Neural progenitor cell (in vitro differentiated cells): ENCODE data around the gene CARMIL1.

Experiments
- CTCF ChIP-seq: fragments of 200-600 bp; sonication (generic); IDR thresholded peaks from 2 replicates; pipeline ENCODE4 v1.5.1; 2017; ENCODE audit warnings: antibody characterized with exemption, mild to moderate bottlenecking
- EZH2phosphoT487 ChIP-seq: fragments of 200-600 bp; sonication (generic); IDR thresholded peaks from 2 replicates; pipeline ENCODE4 v1.6.1; 2017; ENCODE audit warnings: antibody characterized with exemption

- TF ChIP-seq CTCF, result peak; percentile 75
- no peak for TF ChIP-seq EZH2phosphoT487
Observed at GRCh38 chr6:25278914-25279747, at the start of gene CARMIL1.
